GM12878 (cell line): Measurements from ENCODE around the gene PIWIL1. TPM values are rescaled to one million over a fixed set of nuclear protein-coding genes. Genes with fewer than 3 reads are reported as not detected.

ENCODE experiments used
- ATAC-seq: fragments of 200-7000 bp; cut with Tn5 transposase; 3 replicates; pipeline ENCODE4 v1.9.1; 2020; ENCODE audit warnings: mild to moderate bottlenecking, moderate library complexity
- BruUV-seq: library from RNA; stranded (reverse); fragments of 400-500 nt; replicated peaks from 2 replicates; lab custom pipeline; 2021; lab: Mats Ljungman, UMichigan
- CTCF ChIA-PET: fragments of 300-600 bp; sonication (Branson Sonifier 250); formaldehyde crosslinking; extraction: SDS; loops from one replicate; lab custom pipeline; 2021; ENCODE audit warnings: inconsistent platforms; lab: Yijun Ruan, JAX
- POLR2A ChIA-PET: fragments of 350-600 bp; formaldehyde crosslinking; extraction: SDS; loops from one replicate; lab custom pipeline; 2021; ENCODE audit warnings: inconsistent platforms; lab: Charles Lee
- RAD21 ChIA-PET: fragments of 300-600 bp; sonication (Branson Sonifier 250); formaldehyde crosslinking; loops from one replicate; lab custom pipeline; 2023; ENCODE audit warnings: antibody characterized with exemption; ENCODE audit not compliant: unreplicated experiment; lab: Charles Lee
- SMC1A ChIA-PET: fragments of 300-600 bp; sonication (Branson Sonifier 250); formaldehyde crosslinking; loops from one replicate; lab custom pipeline; 2023; ENCODE audit not compliant: unreplicated experiment, uncharacterized antibody; lab: Charles Lee
- DNase-seq: peaks from one replicate; pipeline ENCODE4 v3.0.0-alpha.2; 2011; ENCODE audit warnings: low read depth, low spot score
- FAIRE-seq: peaks from 3 replicates; lab custom pipeline; 2011; peaks lifted over from hg19 to GRCh38; lab: Jason Lieb, UNC
- H2AFZ ChIP-seq: 2 replicates; pipeline ENCODE4 v1.6.0; 2011; ENCODE audit warnings: low read depth, low read length, control low read depth; ENCODE audit not compliant: control insufficient read depth
- H3K27ac ChIP-seq: 2 replicates; pipeline ENCODE4 v1.5.1; 2011; ENCODE audit warnings: control low read depth; ENCODE audit not compliant: control insufficient read depth, insufficient read depth
- H3K27me3 ChIP-seq, 2 experiments: replicated peaks in 1 of 2; 2 replicates each; pipeline versions ENCODE4 v1.6.0 to v1.6.1; 2011; ENCODE audit warnings: low read length in 1 of 2; ENCODE audit not compliant: control insufficient read depth in 2 of 2, insufficient read depth in 2 of 2
- H3K36me3 ChIP-seq, 2 experiments: 2 replicates each; pipeline ENCODE4 v1.5.1; 2011; ENCODE audit warnings: low read length in 1 of 2; ENCODE audit not compliant: control insufficient read depth in 2 of 2, insufficient read depth in 2 of 2
- H3K4me1 ChIP-seq: 2 replicates; pipeline ENCODE4 v1.6.1; 2011; ENCODE audit warnings: mild to moderate bottlenecking, low read length, moderate library complexity, mixed read lengths; ENCODE audit not compliant: control insufficient read depth, insufficient read depth
- H3K4me2 ChIP-seq: 2 replicates; pipeline ENCODE4 v1.6.0; 2011; ENCODE audit warnings: control low read depth; ENCODE audit not compliant: control insufficient read depth, insufficient read depth
- H3K4me3 ChIP-seq: fragments of 200-600 bp; sonication (generic); 2 replicates; pipeline ENCODE4 v1.5.1; 2016
- H3K79me2 ChIP-seq: 2 replicates; pipeline ENCODE4 v1.6.0; 2011; ENCODE audit warnings: low read length; ENCODE audit not compliant: control insufficient read depth, insufficient read depth
- H3K9ac ChIP-seq: 2 replicates; pipeline ENCODE4 v1.8.0; 2011; ENCODE audit warnings: low read length, control low read depth, mixed read lengths; ENCODE audit not compliant: control insufficient read depth, insufficient read depth
- H3K9me3 ChIP-seq: replicated peaks from 3 replicates; pipeline ENCODE4 v1.5.1; 2011; ENCODE audit warnings: mild to moderate bottlenecking, low read length; ENCODE audit not compliant: control insufficient read depth, insufficient read depth
- H4K20me1 ChIP-seq: 2 replicates; pipeline ENCODE4 v1.6.0; 2011; ENCODE audit not compliant: control insufficient read depth, insufficient read depth
- CBX5 ChIP-seq: sonication (generic); IDR thresholded peaks from 2 replicates; pipeline ENCODE4 v1.6.1; 2016; ENCODE audit warnings: low read depth, moderate library complexity, mild to moderate bottlenecking, inconsistent platforms
- E2F8 ChIP-seq: fragments of 450-650 bp; IDR thresholded peaks from 2 replicates; pipeline ENCODE4 v1.6.1; 2018; ENCODE audit warnings: mild to moderate bottlenecking, low read depth, moderate library complexity; ENCODE audit not compliant: partially characterized antibody
- E4F1 ChIP-seq: fragments of 450-650 bp; IDR thresholded peaks from 2 replicates; pipeline ENCODE4 v1.6.1; 2018; ENCODE audit warnings: borderline replicate concordance, mild to moderate bottlenecking; ENCODE audit not compliant: partially characterized antibody
- ELK1 ChIP-seq: IDR thresholded peaks from 2 replicates; pipeline ENCODE4 v1.6.1; 2012; ENCODE audit warnings: low read depth, low read length, improper control_type of control experiment
- NKRF ChIP-seq: fragments of 450-650 bp; conservative IDR thresholded peaks from 2 replicates; pipeline ENCODE4 v1.6.1; 2017; ENCODE audit warnings: mild to moderate bottlenecking, moderate library complexity
- POLR2AphosphoS5 ChIP-seq: IDR thresholded peaks from 2 replicates; pipeline ENCODE4 v1.6.1; 2011; ENCODE audit warnings: mild to moderate bottlenecking, low read length, inconsistent platforms
- RCOR1 ChIP-seq: conservative IDR thresholded peaks from 2 replicates; pipeline ENCODE4 v1.6.1; 2012; ENCODE audit warnings: low read depth, low read length, improper control_type of control experiment
- RUNX3 ChIP-seq: IDR thresholded peaks from 2 replicates; pipeline ENCODE4 v1.6.1; 2012; ENCODE audit warnings: low read length, inconsistent platforms
- SREBF1 ChIP-seq: IDR thresholded peaks from 2 replicates; pipeline ENCODE4 v1.6.1; 2012; ENCODE audit warnings: mild to moderate bottlenecking, low read length
- WGBS: methylation state at CpG from one replicate; pipeline ENCODE4 v1.1.6; 2016; ENCODE audit warnings: low lambda C conversion rate; ENCODE audit not compliant: insufficient replicate concordance, insufficient coverage; ENCODE audit errors: missing lambda C conversion rate; 5-methylcytosine and 5-hydroxymethylcytosine counted together
- in situ Hi-C: fragments of 300-500 bp; cut with MboI; formaldehyde crosslinking; loops from 9 replicates; pipeline ENCODE4 v1.14.3; 2018; ENCODE audit warnings: mixed read lengths
- intact Hi-C: fragments of 100-400 bp; cut with micrococcal nuclease; formaldehyde crosslinking; loops from one replicate; pipeline ENCODE4 v1.14.2; 2022; ENCODE audit not compliant: unreplicated experiment
- polyA plus RNA-seq, 11 experiments: library from polyadenylated mRNA; depleted of rRNA in 4 of 11; unstranded in 6 of 11; stranded (reverse) in 5 of 11; fragments of >200 nt; fragmentation: Nextera tagmentation in 4 of 11; fragmentation: Illumina TruSeq in 1 of 11; extraction: Ambion mirVana in 4 of 11; extraction: Trizol in 1 of 11; gene quantifications; 1 replicate in 1 of 11; 2 replicates in 10 of 11; pipeline versions ENCODE4 v1.2.1 to v1.2.3, GENCODE V29; 2011 to 2016; ENCODE audit warnings: inconsistent platforms in 2 of 11, missing spikeins in 2 of 11, low read depth in 1 of 11
- total RNA-seq, 4 experiments: library from RNA; depleted of rRNA in 3 of 4; stranded (reverse); fragments of >200 nt in 3 of 4; fragmentation: Illumina TruSeq in 1 of 4; extraction: Trizol in 1 of 4; gene quantifications; 2 replicates each; pipeline versions ENCODE4 v1.2.1 to v1.2.3, GENCODE V29; 2013 to 2021

Gene PIWIL1
- total and polyA plus RNA-seq, 10 of the 15 experiments (the other 5 are each of a cell fraction or from before 2014, with no cell fraction given), result not detected

- H3K27ac ChIP-seq, result no peak overlapping the region
- no peak for FAIRE-seq
These were observed 36.1 kb upstream of the PIWIL1 start for GRCh38 chr12:130301559-130301958.

More at GRCh38 chr12:130301559-130301958, 36.1 kb upstream of the PIWIL1 start:
- no peak overlapping the region for H3K4me2 ChIP-seq
- ChIA-PET SMC1A (no interaction called here), CTCF (no interaction called here)
- no peaks in the 10 kb centered on the region for H3K27me3 ChIP-seq
- in situ Hi-C loops, result no loop called here
- TF ChIP-seq E4F1 (no peak), CBX5 (no peak), POLR2AphosphoS5 (no peak), RUNX3 (no peak), E2F8 (no peak), NKRF (no peak), SREBF1 (no peak), ELK1 (no peak), RCOR1 (no peak)
- TF ChIP-seq, all 136 proteins: peak for 0
- H3K9me3 ChIP-seq, result no peaks in the 10 kb centered on the region
- ChIA-PET RAD21 (no interaction called here), POLR2A (no interaction called here)
- no peaks in the 10 kb centered on the region for H4K20me1 ChIP-seq
- 34% methylated on average over 13 of the region's 14 CpGs for WGBS
- ATAC-seq, result no peak
- no peak for DNase-seq
- H3K4me1 ChIP-seq, result no peaks in the 10 kb centered on the region
- H2AFZ ChIP-seq, result no peak overlapping the region
- no peaks in the 10 kb centered on the region for H3K36me3 ChIP-seq
- H3K4me3 ChIP-seq, result no peak overlapping the region
- intact Hi-C loops, result no loop called here
- no peak overlapping the region for H3K9ac ChIP-seq
- no TSS peak for BruUV-seq
- H3K79me2 ChIP-seq, result no peaks in the 10 kb centered on the region
